NCI-H82 treated with DMSO at 0.1 percent for 48 hours (cell line): ENCODE measurements around the gene ZNF214.
"Not testable (repeated sequence)": the region's sequence is repeated elsewhere in the genome, so short reads cannot be mapped to it uniquely, and the experiment has no call there.

Experiments used
- DNase-seq: peaks from one replicate; lab custom pipeline; 2025; ENCODE audit not compliant: unreplicated experiment; lab: John Stamatoyannopoulos, UW

The ZNF214 gene

DNA sequence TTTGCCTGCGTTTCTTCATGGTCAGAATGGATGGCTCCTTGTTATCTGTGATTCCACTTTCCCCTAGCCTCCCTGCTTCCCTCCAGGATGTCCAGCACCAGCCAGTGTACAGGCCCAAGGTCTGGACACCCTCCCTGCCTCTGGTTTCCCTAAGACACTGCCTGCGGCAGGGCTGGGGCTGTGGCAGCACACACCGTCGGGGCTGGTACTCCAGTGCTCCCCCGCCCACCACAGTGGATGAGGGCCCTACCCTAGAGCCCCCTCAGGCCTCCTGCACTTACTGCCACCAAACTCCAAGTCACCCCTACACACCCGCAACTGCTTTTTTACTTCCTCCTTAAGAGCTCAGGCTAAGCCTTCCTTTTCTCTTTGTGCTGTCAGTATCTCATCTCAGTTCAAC, 28.9 kb downstream of the ZNF214 start:
- no peak for DNase-seq

GRCh38 chr11:6988506-6988905, 31.6 kb downstream of the ZNF214 start:
- no peak for DNase-seq

DNA sequence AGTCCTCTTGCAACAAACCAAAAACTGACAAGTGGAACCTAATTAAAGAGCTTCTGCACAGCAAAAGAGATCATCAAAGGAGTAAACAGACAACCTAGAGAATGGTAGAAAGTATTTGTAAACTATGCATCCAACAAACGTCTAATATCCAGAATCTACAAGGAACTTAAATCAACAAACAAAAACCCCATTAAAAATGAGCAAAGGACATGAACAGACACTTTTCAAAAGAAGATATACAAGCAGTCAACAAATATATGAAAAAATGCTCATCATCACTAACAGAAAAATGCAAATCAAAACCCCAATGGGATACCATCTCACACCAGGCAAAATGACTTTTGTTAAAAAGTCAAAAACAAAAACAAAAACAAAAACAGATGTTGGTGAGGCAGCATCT, 33.7 kb downstream of the ZNF214 start:
- DNase-seq, result no peak

- DNase-seq, result no peak
These were observed 40.8 kb downstream of the ZNF214 start for GRCh38 chr11:6979365-6979764.

- DNase-seq, result not testable (repeated sequence)
These were observed 50.3 kb downstream of the ZNF214 start for GRCh38 chr11:6969854-6970253.

DNA sequence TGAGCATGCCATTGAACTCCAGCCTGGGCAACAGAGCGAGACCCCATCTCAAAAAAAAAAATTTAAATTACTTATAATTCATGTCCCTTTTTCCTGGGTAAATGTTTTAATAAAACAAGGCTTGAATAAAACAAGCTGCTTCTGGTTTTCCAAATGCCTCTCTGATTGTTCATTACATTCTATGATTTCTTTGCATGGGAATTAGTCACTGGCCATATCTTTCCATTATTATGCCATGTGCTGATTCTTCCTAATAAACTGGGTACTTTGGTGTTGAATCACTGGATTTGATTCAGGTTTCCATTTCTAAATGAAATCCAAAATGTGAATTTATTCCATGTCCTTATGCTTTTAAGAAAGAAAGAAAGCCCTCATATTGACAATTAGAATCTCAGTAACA, 51.3 kb downstream of the ZNF214 start:
- DNase-seq, result no peak

GRCh38 chr11:6962673-6963072, 57.5 kb downstream of the ZNF214 start:
- DNase-seq, result no peak

DNA sequence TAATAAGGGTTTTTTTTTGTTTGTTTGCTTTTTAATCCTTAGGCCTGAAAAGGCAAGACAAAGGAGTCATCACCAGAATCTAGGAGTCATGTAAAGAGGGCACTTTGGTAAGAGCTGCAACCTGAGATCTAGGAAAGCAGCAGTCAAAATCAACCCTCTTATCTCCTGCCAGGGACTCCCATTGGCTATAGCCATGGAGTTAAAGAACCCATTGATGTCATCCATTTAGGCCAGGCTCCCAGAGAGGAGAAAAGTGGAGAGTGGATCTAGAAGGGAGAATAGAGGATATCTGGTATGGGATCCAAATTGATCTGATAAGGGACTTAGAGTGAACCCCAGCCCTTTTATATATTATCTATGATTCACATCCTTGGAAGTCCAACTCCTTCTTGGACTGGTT, 58.0 kb downstream of the ZNF214 start:
- DNase-seq, result no peak

DNA sequence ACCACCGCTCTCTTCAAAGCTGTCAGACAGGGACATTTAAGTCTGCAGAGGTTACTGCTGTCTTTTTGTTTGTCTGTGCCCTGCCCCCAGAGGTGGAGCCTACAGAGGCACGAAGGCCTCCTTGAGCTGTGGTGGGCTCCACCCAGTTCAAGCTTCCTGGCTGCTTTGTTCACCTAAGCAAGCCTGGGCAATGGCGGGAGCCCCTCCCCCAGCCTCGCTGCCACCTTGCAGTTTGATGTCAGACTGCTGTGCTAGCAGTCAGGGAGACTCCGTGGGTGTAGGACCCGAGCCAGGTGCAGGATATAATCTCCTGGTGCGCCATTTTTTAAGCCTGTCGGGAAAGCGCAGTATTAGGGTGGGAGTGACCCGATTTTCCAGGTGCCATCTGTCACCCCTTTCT, 65.9 kb downstream of the ZNF214 start:
- not testable (repeated sequence) for DNase-seq
